ENCODE results near the gene RTP5. TPM values are rescaled to one million over a fixed set of nuclear protein-coding genes. Genes with fewer than 3 reads are reported as not detected.
A peak's percentile ranks its signal among the peaks of the same experiment; 100 is the strongest.

Gene RTP5
- total RNA-seq, 1 experiment from 2014 or later, result not detected

- BruUV-seq (replicated peaks), result no TSS peak
- Histone ChIP-seq H3K27me3 (replicated peaks; ENCODE audit: insufficient read depth, low read depth, low read length, poor library complexity) (no peaks in the 10 kb centered on the region), H3K4me3 (ENCODE audit: low read depth, low read length, poor library complexity, severe bottlenecking) (no peak overlapping the region), H3K4me1 (ENCODE audit: insufficient read depth, low read length, poor library complexity, severe bottlenecking) (peaks cover 6% of the 10 kb centered on the region), H3K27ac (ENCODE audit: low read depth, low read length, poor library complexity, severe bottlenecking) (peak overlapping the region; percentile 25), H3K9me3 (ENCODE audit: low read depth, low read length, poor library complexity, severe bottlenecking) (peaks cover 7% of the 10 kb centered on the region), H3K36me3 (ENCODE audit: insufficient read depth, low read length, poor library complexity, severe bottlenecking) (no peaks in the 10 kb centered on the region)
- ChIA-PET POLR2A (ENCODE audit: low non-redundant PET) (no interaction called here), CTCF (no interaction called here)
- TF ChIP-seq CTCF (conservative IDR thresholded peaks at IDR 0.05; ENCODE audit: low read depth, low read length), result no peak
- no peak for TF ChIP-seq EZH2 (IDR thresholded peaks at IDR 0.05; ENCODE audit: borderline replicate concordance, low read depth, low read length, poor library complexity, severe bottlenecking)
- intact Hi-C loops (cut with micrococcal nuclease; ENCODE audit: unreplicated experiment), result no loop called here
- no peak for DNase-seq (ENCODE audit: low spot score)
Measured at GRCh38 chr2:241893265-241893664, 23.7 kb downstream of the RTP5 start.

- H3K9me3 ChIP-seq (ENCODE audit: low read depth, low read length, poor library complexity, severe bottlenecking), result peaks cover 2% of the 10 kb centered on the region
- H3K27ac ChIP-seq (ENCODE audit: low read depth, low read length, poor library complexity, severe bottlenecking), result no peak overlapping the region
- no peak for TF ChIP-seq CTCF (conservative IDR thresholded peaks at IDR 0.05; ENCODE audit: low read depth, low read length)
- TF ChIP-seq EZH2 (IDR thresholded peaks at IDR 0.05; ENCODE audit: borderline replicate concordance, low read depth, low read length, poor library complexity, severe bottlenecking), result no peak
- no peaks in the 10 kb centered on the region for H3K27me3 ChIP-seq (replicated peaks; ENCODE audit: insufficient read depth, low read depth, low read length, poor library complexity)
- no peak overlapping the region for H3K4me3 ChIP-seq (ENCODE audit: low read depth, low read length, poor library complexity, severe bottlenecking)
- POLR2A ChIA-PET (ENCODE audit: low non-redundant PET), result interaction anchor here (0.7 kb wide), 1 partner anchor 1100 kb away, joined by 4 read pairs; no protein-coding TSS in a partner anchor
- no peak for DNase-seq (ENCODE audit: low spot score)
- no peaks in the 10 kb centered on the region for H3K36me3 ChIP-seq (ENCODE audit: insufficient read depth, low read length, poor library complexity, severe bottlenecking)
- peaks cover 6% of the 10 kb centered on the region for H3K4me1 ChIP-seq (ENCODE audit: insufficient read depth, low read length, poor library complexity, severe bottlenecking)
- CTCF ChIA-PET, result no interaction called here
- intact Hi-C loops (cut with micrococcal nuclease; ENCODE audit: unreplicated experiment), result no loop called here
- no TSS peak for BruUV-seq (replicated peaks)
Measured at GRCh38 chr2:241894056-241894641, 24.6 kb downstream of the RTP5 start.

GRCh38 chr2:241894681-241895426, 25.3 kb downstream of the RTP5 start:
- H3K27me3 ChIP-seq (replicated peaks; ENCODE audit: insufficient read depth, low read depth, low read length, poor library complexity), result no peaks in the 10 kb centered on the region
- CTCF ChIA-PET, result no interaction called here
- no peak for DNase-seq (ENCODE audit: low spot score)

More at GRCh38 chr2:241894681-241895426, 25.3 kb downstream of the RTP5 start:
- POLR2A ChIA-PET (ENCODE audit: low non-redundant PET), result interaction anchor here (0.7 kb wide), 1 partner anchor 1101 kb away, joined by 4 read pairs; no protein-coding TSS in a partner anchor
- no TSS peak for BruUV-seq (replicated peaks)
- Histone ChIP-seq H3K4me1 (ENCODE audit: insufficient read depth, low read length, poor library complexity, severe bottlenecking) (peaks cover 6% of the 10 kb centered on the region), H3K36me3 (ENCODE audit: insufficient read depth, low read length, poor library complexity, severe bottlenecking) (no peaks in the 10 kb centered on the region), H3K4me3 (ENCODE audit: low read depth, low read length, poor library complexity, severe bottlenecking) (no peak overlapping the region), H3K27ac (ENCODE audit: low read depth, low read length, poor library complexity, severe bottlenecking) (no peak overlapping the region), H3K9me3 (ENCODE audit: low read depth, low read length, poor library complexity, severe bottlenecking) (no peaks in the 10 kb centered on the region)
- intact Hi-C loops (cut with micrococcal nuclease; ENCODE audit: unreplicated experiment), result no loop called here
- TF ChIP-seq EZH2 (IDR thresholded peaks at IDR 0.05; ENCODE audit: borderline replicate concordance, low read depth, low read length, poor library complexity, severe bottlenecking), result no peak
- TF ChIP-seq CTCF (conservative IDR thresholded peaks at IDR 0.05; ENCODE audit: low read depth, low read length), result no peak
